K562 (cell line): ENCODE results near the gene LAMB3. TPM values are rescaled to one million over a fixed set of nuclear protein-coding genes. Genes with fewer than 3 reads are reported as not detected.

ENCODE experiments used
- CTBP1 ChIP-seq: fragments of 450-650 bp; IDR thresholded peaks from 2 replicates; pipeline ENCODE4 v1.6.1; 2016; ENCODE audit warnings: borderline replicate concordance
- EP400 ChIP-seq: fragments of 450-650 bp; IDR thresholded peaks from 2 replicates; pipeline ENCODE4 v1.6.1; 2017; ENCODE audit warnings: antibody characterized with exemption, mild to moderate bottlenecking, moderate library complexity
- GMEB1 ChIP-seq: fragments of 250-450 bp; sonication (Bioruptor Pico); IDR thresholded peaks from 2 replicates; pipeline ENCODE4 v1.4.0; 2020; ENCODE audit warnings: mild to moderate bottlenecking
- HNRNPLL ChIP-seq: fragments of 200-400 bp; formaldehyde crosslinking; IDR thresholded peaks from 2 replicates; pipeline ENCODE4 v1.6.1; 2017; ENCODE audit warnings: low read length, low read depth, mild to moderate bottlenecking; ENCODE audit not compliant: poor library complexity, severe bottlenecking
- MEF2D ChIP-seq: conservative IDR thresholded peaks from 2 replicates; pipeline ENCODE4 v1.6.1; 2016; ENCODE audit warnings: low read depth, missing genetic modification characterization, missing compliant biosample characterization
- NR3C1 ChIP-seq: sonication (generic); formaldehyde crosslinking; IDR thresholded peaks from 2 replicates; pipeline ENCODE4 v1.8.1; 2022; ENCODE audit warnings: missing genetic modification reagents
- PBX2 ChIP-seq, 2 experiments: IDR thresholded peaks in 1 of 2; conservative IDR thresholded peaks in 1 of 2; 2 replicates each; pipeline ENCODE4 v1.6.1; 2016; ENCODE audit warnings: low read depth in 2 of 2, mild to moderate bottlenecking in 1 of 2, missing compliant biosample characterization in 1 of 2, missing genetic modification characterization in 1 of 2, moderate library complexity in 1 of 2
- POLR2B ChIP-seq: fragments of 450-650 bp; IDR thresholded peaks from 2 replicates; pipeline ENCODE4 v1.6.1; 2018; ENCODE audit warnings: low read depth; ENCODE audit not compliant: partially characterized antibody
- RHOXF2B ChIP-seq: fragments of 250-450 bp; sonication (Bioruptor Pico); conservative IDR thresholded peaks from 2 replicates; pipeline ENCODE4 v1.5.1; 2021
- RUNX1 ChIP-seq: sonication (generic); IDR thresholded peaks from 2 replicates; pipeline ENCODE4 v1.6.1; 2016; ENCODE audit warnings: antibody characterized with exemption, low read depth
- SREBF2 ChIP-seq: sonication (generic); formaldehyde crosslinking; IDR thresholded peaks from 2 replicates; pipeline ENCODE4 v1.4.0; 2020; ENCODE audit warnings: mild to moderate bottlenecking, missing genetic modification reagents
- TAF15 ChIP-seq: fragments of 200-400 bp; formaldehyde crosslinking; IDR thresholded peaks from 2 replicates; pipeline ENCODE4 v1.6.1; 2017; ENCODE audit warnings: mild to moderate bottlenecking, low read depth, low read length, moderate library complexity
- TCF3 ChIP-seq: sonication (generic); formaldehyde crosslinking; IDR thresholded peaks from 2 replicates; pipeline ENCODE4 v1.4.0; 2020; ENCODE audit warnings: mild to moderate bottlenecking, missing genetic modification reagents
- USF1 ChIP-seq: sonication (generic); formaldehyde crosslinking; IDR thresholded peaks from 2 replicates; pipeline ENCODE4 v1.9.0; 2022; ENCODE audit warnings: mild to moderate bottlenecking, missing genetic modification reagents
- ZBTB34 ChIP-seq: fragments of 250-450 bp; sonication (Bioruptor Pico); IDR thresholded peaks from 2 replicates; pipeline ENCODE4 v1.8.0; 2021; ENCODE audit warnings: mild to moderate bottlenecking, moderate library complexity
- ZNF668 ChIP-seq: fragments of 250-450 bp; sonication (Bioruptor Pico); IDR thresholded peaks from 2 replicates; pipeline ENCODE4 v1.8.0; 2022; ENCODE audit warnings: mild to moderate bottlenecking, inconsistent platforms
- polyA plus RNA-seq, 8 experiments: library from polyadenylated mRNA; depleted of rRNA in 4 of 8; stranded (reverse) in 5 of 8; unstranded in 3 of 8; fragments of >200 nt; fragmentation: Nextera tagmentation in 2 of 8; fragmentation: Illumina TruSeq in 1 of 8; extraction: Ambion mirVana in 2 of 8; extraction: Trizol in 1 of 8; gene quantifications; 2 replicates each; pipeline versions ENCODE4 v1.2.1 to v1.2.3, GENCODE V29; 2011 to 2014; ENCODE audit warnings: inconsistent platforms in 1 of 8, missing spikeins in 1 of 8
- total RNA-seq, 7 experiments: library from RNA; depleted of rRNA in 6 of 7; stranded (reverse); fragments of >200 nt in 6 of 7; fragmentation: Illumina TruSeq in 2 of 7; extraction: Trizol in 2 of 7; gene quantifications; 2 replicates each; pipeline versions ENCODE4 v1.2.1 to v1.2.3, GENCODE V29; 2011 to 2021; ENCODE audit warnings: low replicate concordance in 1 of 7

The LAMB3 gene
- total and polyA plus RNA-seq, 9 of the 15 experiments (the other 6 are each of a cell fraction or from before 2014, with no cell fraction given) = 0.08 to 1.3 (median 0.91) TPM

- TF ChIP-seq POLR2B = no peak
- no peak for TF ChIP-seq EP400
- 0 out of 2 replicates have a peak, but pooled peaks have one; percentile 65 for TF ChIP-seq SREBF2 (CRISPR knock-in tag)
- no peak for TF ChIP-seq HNRNPLL
- 0 out of 2 replicates have a peak, but pooled peaks have one; percentile 18 for TF ChIP-seq MEF2D (tag)
- TF ChIP-seq RHOXF2B (CRISPR knock-in tag) = no peak
- peak; percentile 82 for TF ChIP-seq USF1 (CRISPR knock-in tag)
- peak; percentile 68; the same call in 1 of the 2 replicates for TF ChIP-seq ZNF668 (CRISPR knock-in tag)
- no peak for TF ChIP-seq NR3C1 (CRISPR knock-in tag)
- TF ChIP-seq TAF15 = no peak
- peak; percentile 84 for TF ChIP-seq CTBP1
- peak; percentile 39; the same call in 1 of the 2 replicates for TF ChIP-seq GMEB1 (CRISPR knock-in tag)
- TF ChIP-seq PBX2 (CRISPR knock-in tag; IDR thresholded peaks at IDR 0.05; ENCODE audit: low read depth) = no peak
- no peak for TF ChIP-seq PBX2 (tag; conservative IDR thresholded peaks at IDR 0.05; ENCODE audit: low read depth)
- no peak for TF ChIP-seq RUNX1
- TF ChIP-seq TCF3 (CRISPR knock-in tag) = no peak
- TF ChIP-seq ZBTB34 = no peak
Measured at GRCh38 chr1:209672705-209673630, 20.7 kb upstream of the LAMB3 start (continued).
